VCaP (cell line): ENCODE results near the gene PTGES.

ENCODE experiments used
- H3K27ac ChIP-seq: fragments of 450-650 bp; 2 replicates; pipeline ENCODE4 v1.5.1; 2017
- TF ChIP-seq, protein P1 (sequence below): fragments of 450-650 bp; conservative IDR thresholded peaks from 2 replicates; pipeline ENCODE4 v1.5.1; 2017; ENCODE audit warnings: mild to moderate bottlenecking, moderate library complexity

Gene PTGES

DNA sequence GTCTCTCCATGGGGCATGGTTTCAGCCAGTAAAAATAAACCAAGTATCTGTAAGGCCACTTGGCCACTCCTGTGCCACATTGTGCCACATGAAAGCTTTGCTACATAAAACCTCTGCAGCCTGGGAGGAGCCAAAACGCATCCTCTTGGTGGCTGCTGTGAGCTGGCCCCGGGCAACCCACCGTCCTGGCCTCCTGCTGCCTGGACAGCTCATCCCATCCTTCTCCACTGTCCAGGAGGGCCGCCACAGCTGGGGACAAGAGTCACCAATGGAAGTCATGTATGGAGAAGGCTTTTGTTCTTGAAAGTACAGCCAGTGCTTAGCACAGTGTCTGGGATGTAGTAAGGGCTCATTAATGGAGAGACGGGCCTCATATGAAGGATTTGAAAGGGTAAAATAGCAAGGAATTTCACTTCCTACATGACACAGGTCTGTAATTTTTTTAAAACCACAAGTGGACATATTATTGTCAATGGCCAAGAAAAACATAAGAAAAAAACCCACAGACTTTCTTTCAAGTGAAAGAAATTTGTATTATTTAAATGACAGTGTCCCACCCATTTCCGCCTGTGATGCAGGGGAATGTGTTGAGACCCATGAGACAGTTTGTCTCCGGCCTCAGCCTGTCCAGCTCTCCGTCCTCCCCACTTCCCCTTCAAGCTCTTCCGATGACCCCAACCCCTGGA lies 6.6 kb downstream of the PTGES start:
- no peak overlapping the region for H3K27ac ChIP-seq
- TF ChIP-seq, protein P1, sequence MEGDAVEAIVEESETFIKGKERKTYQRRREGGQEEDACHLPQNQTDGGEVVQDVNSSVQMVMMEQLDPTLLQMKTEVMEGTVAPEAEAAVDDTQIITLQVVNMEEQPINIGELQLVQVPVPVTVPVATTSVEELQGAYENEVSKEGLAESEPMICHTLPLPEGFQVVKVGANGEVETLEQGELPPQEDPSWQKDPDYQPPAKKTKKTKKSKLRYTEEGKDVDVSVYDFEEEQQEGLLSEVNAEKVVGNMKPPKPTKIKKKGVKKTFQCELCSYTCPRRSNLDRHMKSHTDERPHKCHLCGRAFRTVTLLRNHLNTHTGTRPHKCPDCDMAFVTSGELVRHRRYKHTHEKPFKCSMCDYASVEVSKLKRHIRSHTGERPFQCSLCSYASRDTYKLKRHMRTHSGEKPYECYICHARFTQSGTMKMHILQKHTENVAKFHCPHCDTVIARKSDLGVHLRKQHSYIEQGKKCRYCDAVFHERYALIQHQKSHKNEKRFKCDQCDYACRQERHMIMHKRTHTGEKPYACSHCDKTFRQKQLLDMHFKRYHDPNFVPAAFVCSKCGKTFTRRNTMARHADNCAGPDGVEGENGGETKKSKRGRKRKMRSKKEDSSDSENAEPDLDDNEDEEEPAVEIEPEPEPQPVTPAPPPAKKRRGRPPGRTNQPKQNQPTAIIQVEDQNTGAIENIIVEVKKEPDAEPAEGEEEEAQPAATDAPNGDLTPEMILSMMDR, result no peak

DNA sequence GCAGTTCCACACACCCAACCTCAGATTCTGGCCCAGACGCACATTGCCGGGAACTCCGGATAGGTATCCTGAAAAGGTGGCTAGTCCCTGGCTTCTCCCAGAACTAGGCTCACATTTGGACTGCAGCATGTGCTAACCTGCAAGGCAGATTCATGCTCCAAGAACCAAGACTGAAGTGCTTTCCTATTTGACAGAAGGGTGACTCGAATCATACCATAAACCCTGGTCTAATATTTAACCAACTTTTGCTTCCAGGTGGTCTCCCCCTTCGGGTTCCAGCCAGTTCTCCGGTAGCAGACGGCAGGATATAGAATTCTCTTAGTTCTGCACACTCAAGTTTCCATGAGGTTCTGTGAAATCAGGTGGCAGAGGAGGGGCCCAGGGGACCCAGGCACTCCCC lies 7.6 kb downstream of the PTGES start:
- TF ChIP-seq, protein P1, result no peak
- H3K27ac ChIP-seq, result no peak overlapping the region

DNA sequence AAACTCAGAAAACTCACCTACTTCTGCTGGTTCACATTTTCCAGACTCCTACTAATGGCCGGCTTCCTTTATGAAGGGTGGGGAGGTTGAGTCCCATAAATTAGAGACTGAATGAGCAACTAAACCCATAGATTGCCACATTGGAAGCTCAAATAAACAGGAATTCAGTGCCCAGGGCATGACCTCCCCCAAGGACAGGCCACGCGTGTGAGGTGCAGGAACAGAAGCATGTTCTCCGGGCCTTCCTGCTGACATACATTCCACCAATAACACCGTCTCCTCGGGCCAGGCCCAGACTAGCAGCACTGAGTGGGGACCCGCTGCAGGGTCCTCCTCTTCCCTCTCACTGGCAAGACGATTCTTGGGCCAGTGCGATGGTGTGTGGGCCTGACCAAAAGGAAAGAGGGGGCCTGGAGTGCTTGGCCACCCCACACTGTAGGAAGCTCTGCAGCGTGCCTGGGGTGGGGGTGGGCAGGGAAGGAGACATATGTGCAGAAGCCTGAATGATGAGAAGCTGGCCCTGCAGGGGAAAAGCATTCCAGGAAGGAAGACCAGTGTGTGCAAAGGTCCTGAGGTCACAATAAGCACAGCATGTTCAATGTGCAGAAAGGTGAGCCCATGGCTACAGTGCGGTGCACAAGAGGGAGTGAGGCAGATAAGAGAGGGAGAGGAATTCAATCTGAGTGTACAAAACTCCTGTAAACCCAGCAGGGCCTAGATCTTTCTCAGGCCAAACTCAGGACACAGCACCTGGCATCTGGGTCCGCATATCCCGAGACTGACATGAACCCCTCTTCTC lies 12.0 kb downstream of the PTGES start:
- TF ChIP-seq, protein P1, result no peak
- H3K27ac ChIP-seq, result no peak overlapping the region

DNA sequence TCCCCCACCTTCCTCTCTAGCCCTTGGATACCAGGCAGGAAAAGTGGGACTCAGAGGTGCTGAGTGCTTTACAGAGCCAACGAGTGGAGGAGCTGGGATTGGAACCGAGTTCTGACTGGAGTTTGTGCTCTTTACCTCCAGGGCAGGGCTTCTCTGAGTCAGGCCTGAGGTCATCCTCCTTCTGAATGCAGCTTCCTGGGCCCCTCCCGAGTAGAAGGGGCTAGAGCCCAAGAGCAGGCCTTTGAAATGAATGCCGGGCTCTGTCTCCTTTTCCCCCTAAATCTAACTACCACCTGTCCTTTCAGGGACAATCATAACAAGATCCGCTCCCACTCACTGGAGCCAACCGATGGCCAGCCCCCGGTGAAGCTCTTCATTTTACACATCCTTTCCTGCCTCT lies 12.7 kb downstream of the PTGES start:
- no peak overlapping the region for H3K27ac ChIP-seq
- TF ChIP-seq, protein P1, result no peak

DNA sequence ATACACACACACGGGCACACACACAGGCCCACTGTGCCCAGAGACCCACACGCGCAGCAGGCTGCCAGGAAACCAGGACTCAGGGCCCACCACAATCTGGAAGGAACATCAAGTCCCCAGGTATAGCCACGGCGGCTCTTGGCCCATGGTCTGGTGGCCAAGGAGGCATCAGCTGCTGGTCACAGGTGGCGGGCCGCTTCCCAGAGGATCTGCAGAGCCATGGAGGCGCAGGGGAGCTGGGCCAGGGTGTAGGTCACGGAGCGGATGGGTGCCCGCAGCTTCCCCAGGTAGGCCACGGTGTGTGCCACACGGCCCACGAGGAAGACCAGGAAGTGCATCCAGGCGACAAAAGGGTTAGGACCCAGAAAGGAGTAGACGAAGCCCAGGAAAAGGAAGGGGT lies 13.4 kb downstream of the PTGES start:
- no peak overlapping the region for H3K27ac ChIP-seq
- TF ChIP-seq, protein P1, result no peak

DNA sequence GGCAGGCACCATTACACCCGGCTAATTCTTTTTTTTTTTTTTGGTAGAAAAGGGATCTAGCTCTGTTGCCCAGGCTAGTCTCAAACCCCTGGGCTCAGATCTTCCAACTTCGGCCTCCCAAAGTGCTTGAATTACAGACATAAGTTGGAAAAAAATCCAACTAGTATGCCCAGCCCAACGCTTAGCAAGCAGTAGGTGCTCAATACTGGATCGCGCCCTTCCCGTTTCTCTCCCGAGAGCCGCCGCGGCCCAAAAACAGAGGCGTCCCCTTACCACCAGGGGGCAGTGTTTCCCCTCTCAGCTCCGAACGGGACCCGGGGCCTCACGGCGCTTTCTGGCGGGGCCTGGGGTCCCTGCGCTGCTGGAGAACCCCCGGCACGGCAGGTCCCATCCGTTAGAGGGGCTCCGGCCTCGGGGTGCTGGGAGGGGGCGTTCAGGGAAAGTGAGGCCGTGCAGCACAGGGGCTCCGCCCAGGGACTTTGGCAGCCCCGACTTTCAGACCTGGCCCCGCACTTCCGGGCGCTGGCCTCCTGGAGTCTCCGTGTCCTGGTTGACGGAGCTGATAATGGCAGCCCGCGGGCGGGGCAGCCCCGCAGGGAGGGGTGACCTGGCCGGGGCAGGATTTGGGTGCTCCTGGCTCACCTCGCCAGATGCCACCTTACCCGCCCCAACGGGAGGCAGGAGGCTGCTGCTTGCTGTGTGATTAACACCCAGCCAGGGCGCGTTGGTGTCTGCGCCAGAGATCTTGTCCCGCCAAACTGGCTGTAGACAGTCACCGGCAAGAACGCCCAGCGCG lies 15.2 kb downstream of the PTGES start:
- H3K27ac ChIP-seq, result peak overlapping the region; percentile 78
- TF ChIP-seq, protein P1, result peak; percentile 97

DNA sequence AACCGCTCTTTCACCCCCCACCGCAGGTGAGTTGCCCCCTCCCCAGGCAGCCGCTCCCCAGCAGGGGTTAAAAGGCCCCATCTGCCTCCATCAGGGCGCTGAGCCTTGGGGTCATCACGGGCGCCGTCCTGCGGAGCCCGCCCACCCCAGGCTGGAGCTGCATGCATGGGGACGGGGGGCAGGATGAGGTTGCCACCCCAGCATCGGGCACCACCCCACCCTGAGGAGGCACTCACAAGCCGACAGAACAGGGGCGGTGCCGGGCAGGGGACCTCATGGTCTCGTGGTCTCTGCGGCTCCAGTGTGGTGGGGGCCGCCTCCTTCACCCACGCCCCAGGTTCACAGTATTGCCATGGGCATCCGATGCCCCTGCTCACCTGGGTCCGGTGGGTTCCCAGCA lies 16.5 kb downstream of the PTGES start:
- TF ChIP-seq, protein P1, result no peak
- H3K27ac ChIP-seq, result no peak overlapping the region
